Measurements from ENCODE around the gene TEN1.

TEN1 gene

GRCh38 chr17:76009447-76009846 is 30.4 kb downstream of the TEN1 start:
- Histone ChIP-seq H3K36me3 (replicated peaks; ENCODE audit: insufficient read depth, low read length) (no peaks in the 10 kb centered on the region), H3F3A (ENCODE audit: insufficient read depth, low read length) (no peaks in the 10 kb centered on the region), H3K27ac (ENCODE audit: low read length) (no peak overlapping the region), H3K9me2 (replicated peaks; ENCODE audit: insufficient read depth, low read length) (no peaks in the 10 kb centered on the region), H3K4me3 (ENCODE audit: low read length) (no peak overlapping the region), H3K4me2 (ENCODE audit: low read depth, low read length) (no peak overlapping the region), H2AFZ (ENCODE audit: low read length) (no peak overlapping the region), H4K20me1 (ENCODE audit: insufficient read depth, low read length) (no peaks in the 10 kb centered on the region), H3K9ac (ENCODE audit: low read length) (no peak overlapping the region), H3K9me3 (replicated peaks; ENCODE audit: insufficient read depth, low read length) (no peaks in the 10 kb centered on the region), H3K4me1 (ENCODE audit: low read length) (peaks cover 2% of the 10 kb centered on the region; the same call in 1 of the 2 replicates), H3K27me3 (replicated peaks; ENCODE audit: insufficient read depth, low read length) (peaks cover 29% of the 10 kb centered on the region), H3K79me2 (ENCODE audit: low read length) (no peaks in the 10 kb centered on the region)
- DNase-seq: no peak
- TF ChIP-seq EZH2phosphoT487 (IDR thresholded peaks at IDR 0.05; ENCODE audit: low read length) (no peak), EZH2 (optimal IDR thresholded peaks at IDR 0.05; ENCODE audit: low read depth, low read length) (no peak), CTCF (IDR thresholded peaks at IDR 0.05; ENCODE audit: low read length) (no peak)

- H3K9me2 ChIP-seq (replicated peaks; ENCODE audit: insufficient read depth, low read length): no peaks in the 10 kb centered on the region
- H2AFZ ChIP-seq (ENCODE audit: low read length): no peak overlapping the region
- no peak overlapping the region for H3K4me3 ChIP-seq (ENCODE audit: low read length)
- no peak overlapping the region for H3K27ac ChIP-seq (ENCODE audit: low read length)
- H3K79me2 ChIP-seq (ENCODE audit: low read length): no peaks in the 10 kb centered on the region
- no peak overlapping the region for H3K4me2 ChIP-seq (ENCODE audit: low read depth, low read length)
- no peaks in the 10 kb centered on the region for H4K20me1 ChIP-seq (ENCODE audit: insufficient read depth, low read length)
- H3K36me3 ChIP-seq (replicated peaks; ENCODE audit: insufficient read depth, low read length): no peaks in the 10 kb centered on the region
- DNase-seq: no peak
- H3K9ac ChIP-seq (ENCODE audit: low read length): no peak overlapping the region
- peaks cover 29% of the 10 kb centered on the region for H3K27me3 ChIP-seq (replicated peaks; ENCODE audit: insufficient read depth, low read length)
- peaks cover 5% of the 10 kb centered on the region; the same call in 1 of the 2 replicates for H3K4me1 ChIP-seq (ENCODE audit: low read length)
- TF ChIP-seq CTCF (IDR thresholded peaks at IDR 0.05; ENCODE audit: low read length): no peak
- no peak for TF ChIP-seq EZH2phosphoT487 (IDR thresholded peaks at IDR 0.05; ENCODE audit: low read length)
- TF ChIP-seq EZH2 (optimal IDR thresholded peaks at IDR 0.05; ENCODE audit: low read depth, low read length): no peak
- H3F3A ChIP-seq (ENCODE audit: insufficient read depth, low read length): no peaks in the 10 kb centered on the region
- no peaks in the 10 kb centered on the region for H3K9me3 ChIP-seq (replicated peaks; ENCODE audit: insufficient read depth, low read length)
These were observed 31.1 kb downstream of the TEN1 start for GRCh38 chr17:76009969-76010661.

GRCh38 chr17:76011951-76012350 is 32.9 kb downstream of the TEN1 start:
- Histone ChIP-seq H3K4me3 (ENCODE audit: low read length) (no peak overlapping the region), H3K9me2 (replicated peaks; ENCODE audit: insufficient read depth, low read length) (no peaks in the 10 kb centered on the region), H3K9me3 (replicated peaks; ENCODE audit: insufficient read depth, low read length) (no peaks in the 10 kb centered on the region), H3K27me3 (replicated peaks; ENCODE audit: insufficient read depth, low read length) (peaks cover 33% of the 10 kb centered on the region), H3K79me2 (ENCODE audit: low read length) (no peaks in the 10 kb centered on the region), H3K9ac (ENCODE audit: low read length) (no peak overlapping the region), H3K36me3 (replicated peaks; ENCODE audit: insufficient read depth, low read length) (no peaks in the 10 kb centered on the region), H2AFZ (ENCODE audit: low read length) (no peak overlapping the region), H3K27ac (ENCODE audit: low read length) (no peak overlapping the region), H3K4me2 (ENCODE audit: low read depth, low read length) (no peak overlapping the region), H3K4me1 (ENCODE audit: low read length) (peaks cover 5% of the 10 kb centered on the region; the same call in 1 of the 2 replicates), H4K20me1 (ENCODE audit: insufficient read depth, low read length) (no peaks in the 10 kb centered on the region), H3F3A (ENCODE audit: insufficient read depth, low read length) (no peaks in the 10 kb centered on the region)
- no peak for DNase-seq
- TF ChIP-seq EZH2phosphoT487 (IDR thresholded peaks at IDR 0.05; ENCODE audit: low read length): no peak
- TF ChIP-seq EZH2 (optimal IDR thresholded peaks at IDR 0.05; ENCODE audit: low read depth, low read length): no peak
- no peak for TF ChIP-seq CTCF (IDR thresholded peaks at IDR 0.05; ENCODE audit: low read length)

Measured in MM.1S (cell line).